Right renal pelvis (tissue), 4 donors: Measurements from ENCODE around the gene SERF1B. TPM values are rescaled to one million over a fixed set of nuclear protein-coding genes. Genes with fewer than 3 reads are reported as not detected.
"Not testable (repeated sequence)": the region's sequence is repeated elsewhere in the genome, so short reads cannot be mapped to it uniquely, and the experiment has no call there.

Experiments used
- DNase-seq, 4 donors: peaks; one replicate each; pipeline ENCODE4 v3.0.0-alpha.2; 2013; ENCODE audit warnings: low read depth in 4 of 4, low spot score in 3 of 4, missing footprints in 1 of 4
- polyA plus RNA-seq, 4 donors: library from polyadenylated mRNA; unstranded; fragments of 120-200 nt; gene quantifications; one replicate each; pipeline ENCODE4 v1.2.1, GENCODE V29; 2013; ENCODE audit not compliant: insufficient read length in 4 of 4

The SERF1B gene
- polyA plus RNA-seq = 10 to 100 TPM; 52.8 to 95.0 (median 76.2) TPM

DNA sequence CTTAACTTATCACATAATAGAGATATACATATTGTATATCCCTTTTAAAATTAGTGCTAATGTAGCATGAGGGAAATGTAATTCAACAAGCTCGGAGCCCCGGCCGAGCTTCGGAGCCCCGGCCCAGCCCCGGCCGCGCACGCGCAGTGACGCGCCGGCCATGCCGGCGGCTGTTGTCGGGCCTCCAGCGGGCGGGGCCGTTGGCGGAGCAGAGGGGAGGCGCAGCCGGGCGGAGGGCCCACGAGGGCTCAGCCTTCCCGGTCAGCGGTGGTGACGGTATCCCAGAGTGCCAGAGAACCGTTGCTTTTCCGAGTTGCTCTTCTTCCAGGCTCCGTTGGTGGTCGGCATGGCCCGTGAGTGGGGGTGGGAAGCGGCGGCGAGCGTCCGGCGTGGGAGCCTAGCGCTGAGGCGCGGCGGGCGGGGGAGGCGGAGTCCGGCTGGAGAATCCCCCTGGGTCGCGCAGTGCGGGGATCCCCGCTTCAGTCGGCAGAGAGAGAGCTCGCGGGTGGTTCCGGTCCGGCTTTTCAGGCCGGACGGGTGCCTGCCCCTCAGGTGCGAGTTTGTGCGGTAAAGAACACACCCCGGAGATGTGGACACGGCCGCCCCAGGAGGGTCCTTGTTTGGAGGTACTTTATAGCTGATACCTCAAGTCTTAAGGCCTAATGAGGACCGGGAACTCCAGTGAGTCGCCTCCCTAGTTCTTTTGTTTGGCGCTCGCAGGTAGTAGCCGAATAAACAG is at the start of gene SERF1B:
Gene SERF1B, plus strand, starts transcription at position 146 of the 739 bp plus-strand sequence. Its CDS starts 201 bp downstream, at position 347.
- DNase-seq = not testable (repeated sequence)

GRCh38 chr5:69991713-69992112 is 33.3 kb upstream of the SERF1B start:
- DNase-seq = not testable (repeated sequence)

DNA sequence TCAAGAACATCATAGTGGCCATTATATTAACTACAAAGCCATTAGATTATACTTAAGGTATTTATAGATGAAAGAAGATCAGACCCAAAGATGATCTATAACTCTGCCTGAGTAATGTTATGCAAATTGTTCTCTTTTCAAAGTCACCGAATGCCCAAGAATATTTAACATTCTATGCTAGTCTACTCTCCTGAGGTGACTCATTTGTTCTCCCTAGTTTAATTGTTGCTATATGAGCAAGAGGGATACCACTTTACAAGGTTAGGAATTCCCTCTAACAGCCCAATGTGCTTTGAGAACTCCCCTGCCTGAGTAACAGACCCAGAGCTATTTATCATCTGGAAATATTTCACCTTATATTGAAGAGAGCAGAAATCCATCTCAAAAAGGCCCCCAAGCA is 29.5 kb upstream of the SERF1B start:
- not testable (repeated sequence) for DNase-seq

DNA sequence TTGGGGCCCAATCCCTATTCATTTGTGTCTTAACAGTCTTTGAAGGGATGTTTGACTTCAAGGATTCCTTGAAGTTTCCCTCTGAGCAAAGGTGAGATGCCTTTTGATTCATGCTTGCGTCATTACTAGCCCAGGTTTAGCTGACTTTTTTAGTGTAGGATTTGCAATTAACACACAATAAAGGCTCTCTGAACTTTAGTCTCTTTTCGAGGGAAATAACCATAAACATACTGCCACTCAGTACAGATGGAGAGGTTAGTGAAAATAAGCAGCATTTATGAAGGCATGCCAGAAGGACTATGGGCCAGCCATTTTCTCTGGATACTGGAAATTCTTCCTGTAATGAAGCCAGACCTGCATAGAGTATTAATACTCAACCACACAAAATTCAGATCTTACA is 4.4 kb upstream of the SERF1B start:
- not testable (repeated sequence) for DNase-seq

- not testable (repeated sequence) for DNase-seq
These were observed 744 bp downstream of the SERF1B start for GRCh38 chr5:70025845-70026145.

DNA sequence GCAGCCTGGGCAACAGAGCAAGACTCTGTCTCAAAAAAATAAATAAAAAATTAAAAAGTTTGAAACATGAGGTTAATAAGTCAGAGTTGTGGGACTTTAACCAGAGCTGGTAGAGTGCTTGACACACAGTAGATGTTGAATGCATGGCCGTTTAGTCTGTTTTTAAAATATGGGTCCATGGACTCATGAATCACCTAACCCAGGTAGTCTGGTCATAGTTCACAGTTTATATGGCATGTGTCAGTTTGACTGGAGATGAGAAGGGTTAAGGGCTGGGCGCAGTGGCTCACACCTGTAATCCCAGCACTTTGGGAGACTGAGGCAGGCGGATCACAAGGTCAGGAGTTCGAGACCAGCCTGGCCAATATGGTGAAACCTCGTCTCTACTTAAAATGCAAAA is 6.2 kb downstream of the SERF1B start:
- DNase-seq = not testable (repeated sequence)

DNA sequence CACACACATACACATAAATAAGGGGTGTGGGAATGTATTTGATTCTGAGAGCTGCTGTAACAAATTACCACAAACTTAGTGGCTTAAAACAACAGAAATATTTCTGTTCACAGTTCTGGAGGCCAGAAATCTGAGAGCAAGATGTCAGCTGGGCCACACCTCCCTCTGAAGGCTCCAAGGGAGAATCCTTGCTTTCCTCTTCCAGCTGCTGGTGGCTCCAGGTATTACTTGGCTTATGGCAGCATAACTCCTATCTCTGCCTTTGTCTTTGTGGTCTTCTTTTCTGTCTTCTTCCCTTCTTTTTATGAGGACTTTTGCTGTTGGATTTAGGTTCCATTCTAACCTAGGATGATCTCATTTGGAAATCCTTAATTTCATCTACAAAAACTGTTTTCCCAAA is 16.4 kb downstream of the SERF1B start:
- DNase-seq = not testable (repeated sequence)

DNA sequence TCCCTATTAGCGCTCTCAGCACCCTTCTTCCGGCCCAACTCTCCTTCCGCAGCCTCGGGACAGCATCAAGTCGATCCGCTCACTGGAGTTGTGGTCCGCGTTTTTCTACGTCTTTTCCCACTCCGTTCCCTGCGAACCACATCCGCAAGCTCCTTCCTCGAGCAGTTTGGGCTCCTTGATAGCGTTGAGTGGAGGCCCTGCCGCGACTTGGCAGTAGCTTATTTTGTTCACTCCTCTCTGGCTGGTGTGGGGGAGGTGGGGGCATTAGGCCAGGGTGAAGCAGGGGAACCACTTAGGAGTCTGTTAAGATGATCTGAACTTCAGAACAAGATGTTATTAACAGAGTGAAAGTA is 24.7 kb downstream of the SERF1B start:
- not testable (repeated sequence) for DNase-seq

- DNase-seq = not testable (repeated sequence)
These were observed 31.4 kb downstream of the SERF1B start for GRCh38 chr5:70056289-70056942.

GRCh38 chr5:70057140-70057539 is 32.1 kb downstream of the SERF1B start:
- not testable (repeated sequence) for DNase-seq

GRCh38 chr5:70077632-70078031 is 52.6 kb downstream of the SERF1B start:
- DNase-seq = not testable (repeated sequence)

GRCh38 chr5:70088907-70089464 is 63.9 kb downstream of the SERF1B start:
- not testable (repeated sequence) for DNase-seq

DNA sequence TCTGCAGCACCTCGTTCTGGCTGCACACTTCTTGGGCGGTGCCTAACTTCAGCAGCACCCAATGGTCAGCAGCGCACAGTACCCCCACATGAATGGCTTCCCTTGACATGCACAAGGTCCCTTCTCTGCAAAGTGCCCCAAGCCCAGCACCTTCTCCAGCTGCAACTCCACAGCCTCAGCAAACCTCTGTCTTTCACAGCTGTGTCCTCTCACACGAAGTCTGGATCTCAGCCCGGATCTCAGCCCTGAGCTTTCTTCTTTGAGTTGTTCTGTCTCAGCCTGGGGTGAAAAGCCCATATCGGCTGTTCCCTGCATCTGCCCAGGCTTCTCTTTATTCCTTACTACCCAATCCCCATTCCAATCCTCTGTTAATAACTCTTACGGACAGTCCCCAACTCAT is 66.7 kb downstream of the SERF1B start:
- DNase-seq = not testable (repeated sequence)

Other genes starting within 250 kb of the SERF1B start
- 10 to 100 TPM; 43.5 to 72.8 (median 58.0) TPM for gene SMN2, start 24.4 kb downstream of the SERF1B start, polyA plus RNA-seq